ES-I3 (cell line): ENCODE results near the gene SPATA3.
A peak's percentile ranks its signal among the peaks of the same experiment; 100 is the strongest.

Source experiments
- H3K36me3 ChIP-seq: 2 replicates; pipeline ENCODE4 v1.6.1; 2013; ENCODE audit warnings: mild to moderate bottlenecking, low read length, control low read depth, moderate library complexity; ENCODE audit not compliant: insufficient read depth
- H3K4me1 ChIP-seq: 2 replicates; pipeline ENCODE4 v1.6.1; 2013; ENCODE audit warnings: mild to moderate bottlenecking, control low read depth, low read length; ENCODE audit not compliant: insufficient read depth
- H3K9ac ChIP-seq: 2 replicates; pipeline ENCODE4 v1.6.1; 2013; ENCODE audit warnings: low read depth, mild to moderate bottlenecking, low read length, moderate library complexity
- H3K9me3 ChIP-seq: 2 replicates; pipeline ENCODE4 v1.6.1; 2013; ENCODE audit warnings: mild to moderate bottlenecking, low read length, moderate library complexity; ENCODE audit not compliant: control insufficient read depth, insufficient read depth

The SPATA3 gene

GRCh38 chr2:231037202-231037730 lies 41.3 kb downstream of the SPATA3 start, which contains the start of gene C2orf72:
C2orf72 (plus strand) TSS chr2:231037523; CDS start chr2:231037566, 43 bp downstream.
- Histone ChIP-seq H3K36me3 (no peaks in the 10 kb centered on the region), H3K9me3 (no peaks in the 10 kb centered on the region), H3K9ac (peak within 1 kb of the TSS; percentile 62; the same call in 1 of the 2 replicates), H3K4me1 (no peaks in the 10 kb centered on the region; the same call in 1 of the 2 replicates)

GRCh38 chr2:231037731-231038482 lies 42.0 kb downstream of the SPATA3 start:
- Histone ChIP-seq H3K9me3 (no peaks in the 10 kb centered on the region), H3K36me3 (no peaks in the 10 kb centered on the region), H3K9ac (peak overlapping the region; percentile 62; the same call in 1 of the 2 replicates), H3K4me1 (no peaks in the 10 kb centered on the region; the same call in 1 of the 2 replicates)

GRCh38 chr2:231038483-231039293 lies 42.8 kb downstream of the SPATA3 start:
- Histone ChIP-seq H3K36me3 (no peaks in the 10 kb centered on the region), H3K4me1 (no peaks in the 10 kb centered on the region; the same call in 1 of the 2 replicates), H3K9ac (peak overlapping the region; percentile 62; the same call in 1 of the 2 replicates), H3K9me3 (no peaks in the 10 kb centered on the region)

- Histone ChIP-seq H3K9ac (no peak overlapping the region), H3K4me1 (no peaks in the 10 kb centered on the region; the same call in 1 of the 2 replicates), H3K36me3 (no peaks in the 10 kb centered on the region), H3K9me3 (no peaks in the 10 kb centered on the region)
These were observed 43.4 kb downstream of the SPATA3 start for GRCh38 chr2:231039294-231039664.

- Histone ChIP-seq H3K4me1 (no peaks in the 10 kb centered on the region; the same call in 1 of the 2 replicates), H3K36me3 (no peaks in the 10 kb centered on the region), H3K9ac (no peak overlapping the region), H3K9me3 (no peaks in the 10 kb centered on the region)
These were observed 44.0 kb downstream of the SPATA3 start for GRCh38 chr2:231039821-231040364.

DNA sequence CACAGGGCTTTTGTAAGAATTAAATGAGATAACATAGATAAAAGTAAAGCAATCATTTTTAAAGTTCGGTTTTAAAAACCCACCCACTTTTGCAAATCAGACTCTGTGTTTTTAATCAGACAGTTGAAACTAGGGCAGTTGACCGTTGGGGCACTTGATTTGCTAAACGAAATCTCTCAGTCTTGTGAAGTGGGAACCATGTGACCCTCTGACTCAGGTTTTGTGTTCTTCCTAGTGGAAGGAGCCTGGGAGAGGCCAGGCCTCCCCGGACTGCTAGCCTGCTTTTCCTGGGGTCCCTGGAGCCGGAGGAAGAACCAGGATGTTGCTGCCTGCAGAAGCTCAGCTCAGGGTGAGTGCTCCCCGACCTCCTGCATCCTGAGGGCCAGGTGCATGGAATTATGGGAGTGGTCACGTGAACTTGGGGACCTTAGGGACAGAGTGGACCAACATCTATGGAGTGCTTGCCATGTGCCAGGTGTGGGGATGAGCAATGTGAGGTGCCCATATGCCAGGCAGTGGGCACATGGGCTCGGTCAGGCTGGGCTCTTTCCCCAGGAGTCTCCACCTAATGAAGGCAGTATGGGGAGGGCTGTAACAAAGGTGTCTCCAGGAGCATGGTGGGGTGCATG lies 45.3 kb downstream of the SPATA3 start:
- Histone ChIP-seq H3K4me1 (no peaks in the 10 kb centered on the region; the same call in 1 of the 2 replicates), H3K9ac (no peak overlapping the region), H3K36me3 (no peaks in the 10 kb centered on the region), H3K9me3 (no peaks in the 10 kb centered on the region)

DNA sequence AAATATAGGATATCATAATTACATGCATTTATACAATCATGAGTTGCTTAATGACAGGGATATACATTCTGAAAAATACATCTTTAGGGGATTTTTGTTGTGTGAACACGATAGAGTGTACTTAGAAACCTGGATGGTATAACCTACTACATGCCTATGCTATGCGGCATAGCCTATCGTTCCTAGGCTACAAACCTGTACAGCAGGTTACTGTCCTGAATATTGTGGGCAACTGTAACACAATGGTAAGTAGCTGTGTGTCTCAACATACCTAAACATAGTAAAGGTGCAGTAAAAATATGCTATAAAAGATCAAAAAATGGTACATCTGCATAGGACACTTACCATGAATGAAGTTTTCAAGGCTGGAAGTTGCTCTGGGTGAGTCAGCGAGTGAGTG lies 47.9 kb downstream of the SPATA3 start:
- no peaks in the 10 kb centered on the region for H3K36me3 ChIP-seq
- H3K9ac ChIP-seq, result no peak overlapping the region
- no peaks in the 10 kb centered on the region for H3K4me1 ChIP-seq
- H3K9me3 ChIP-seq, result no peaks in the 10 kb centered on the region

- Histone ChIP-seq H3K9ac (no peak overlapping the region), H3K36me3 (no peaks in the 10 kb centered on the region), H3K4me1 (no peaks in the 10 kb centered on the region), H3K9me3 (no peaks in the 10 kb centered on the region)
These were observed 51.0 kb downstream of the SPATA3 start for GRCh38 chr2:231046916-231047273.

GRCh38 chr2:231047274-231047922 lies 51.5 kb downstream of the SPATA3 start:
- Histone ChIP-seq H3K36me3 (no peaks in the 10 kb centered on the region), H3K4me1 (no peaks in the 10 kb centered on the region), H3K9me3 (no peaks in the 10 kb centered on the region), H3K9ac (no peak overlapping the region)

DNA sequence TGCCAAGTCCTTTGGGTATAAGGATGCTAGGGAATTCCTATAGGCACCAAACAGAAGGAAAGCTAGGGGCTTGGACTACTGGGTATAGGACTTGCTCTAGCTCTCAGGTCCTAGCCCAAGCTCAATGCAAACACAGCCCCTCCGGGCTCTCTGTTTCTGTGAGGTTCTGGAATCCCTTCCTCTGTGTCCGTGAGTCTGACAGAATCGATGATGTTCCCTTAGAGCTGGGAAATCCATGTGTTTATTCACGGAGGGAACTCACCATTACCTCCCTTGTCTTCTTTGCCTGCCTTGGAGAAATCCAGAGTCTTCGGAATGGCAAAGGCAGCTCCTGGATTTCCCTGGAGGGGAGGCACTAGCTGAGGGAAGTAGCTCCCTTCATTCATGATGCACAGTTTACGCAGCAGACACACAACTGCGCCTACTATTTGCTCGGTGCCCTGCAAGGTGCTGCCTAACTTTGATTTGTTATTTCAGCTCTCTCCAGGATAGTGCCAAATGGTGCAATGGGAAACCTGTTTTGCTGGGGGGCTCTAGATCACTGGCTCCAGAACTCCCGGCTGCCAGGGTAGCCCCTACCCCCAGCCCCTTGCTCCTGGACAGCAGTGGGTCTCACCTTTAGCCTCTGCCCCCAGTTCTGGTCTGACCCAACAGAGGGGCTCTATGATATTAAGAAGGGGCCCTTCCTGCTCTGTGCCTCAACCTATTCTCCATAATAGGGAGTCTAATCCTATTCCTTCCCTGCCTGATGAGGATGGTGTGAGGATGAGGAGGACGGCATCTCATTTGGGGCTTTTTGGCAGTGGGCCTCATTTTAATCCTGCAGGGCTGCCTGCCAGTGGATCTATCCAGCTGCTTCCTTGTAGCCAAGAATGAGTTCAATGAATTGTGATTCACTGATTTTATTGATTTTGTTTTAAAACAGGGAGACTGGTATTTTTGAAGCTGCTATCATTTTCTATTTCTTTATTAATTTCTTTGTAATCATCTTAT lies 52.3 kb downstream of the SPATA3 start:
- no peaks in the 10 kb centered on the region for H3K36me3 ChIP-seq
- no peak overlapping the region for H3K9ac ChIP-seq
- no peaks in the 10 kb centered on the region for H3K9me3 ChIP-seq
- H3K4me1 ChIP-seq, result no peaks in the 10 kb centered on the region

DNA sequence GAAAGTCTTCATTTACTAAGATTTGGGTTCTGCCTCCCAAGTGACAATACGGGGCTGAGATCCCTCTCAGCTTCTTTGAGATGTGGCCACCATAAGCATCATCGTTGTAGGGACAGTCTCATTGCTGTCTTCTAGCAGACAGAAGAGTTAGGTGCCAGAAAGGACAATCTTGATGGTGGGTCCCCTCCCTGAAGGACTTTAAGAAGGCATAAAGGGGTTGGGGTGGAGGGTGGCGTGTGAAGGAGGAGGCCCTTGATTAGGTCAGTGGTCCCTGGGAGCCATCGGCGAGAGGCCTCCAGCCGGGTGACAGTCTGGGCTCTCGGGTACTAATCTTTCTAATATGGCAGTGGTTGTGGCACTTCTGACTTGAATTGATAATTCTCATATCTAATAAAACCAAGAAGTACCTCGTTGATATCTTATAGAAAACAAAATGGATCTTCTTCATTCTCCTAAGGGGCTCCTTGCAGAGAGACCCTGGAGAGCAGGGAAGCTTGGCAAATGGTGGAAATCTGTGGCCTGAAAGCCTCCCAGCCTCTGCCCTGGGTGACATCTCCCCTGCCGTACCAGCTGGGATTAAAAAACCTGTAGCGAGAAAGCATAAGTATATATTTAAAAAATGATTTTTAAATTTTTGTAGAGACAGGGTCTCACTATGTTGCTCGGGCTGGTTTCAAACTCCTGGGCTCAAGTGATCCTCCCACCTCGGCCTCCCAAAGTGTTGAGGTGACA lies 53.5 kb downstream of the SPATA3 start:
- Histone ChIP-seq H3K4me1 (no peaks in the 10 kb centered on the region), H3K36me3 (no peaks in the 10 kb centered on the region), H3K9me3 (no peaks in the 10 kb centered on the region), H3K9ac (no peak overlapping the region)

GRCh38 chr2:231050018-231050901 lies 54.3 kb downstream of the SPATA3 start:
- H3K4me1 ChIP-seq, result no peaks in the 10 kb centered on the region
- no peaks in the 10 kb centered on the region for H3K36me3 ChIP-seq
- H3K9me3 ChIP-seq, result no peaks in the 10 kb centered on the region

More at GRCh38 chr2:231050018-231050901, 54.3 kb downstream of the SPATA3 start:
- no peak overlapping the region for H3K9ac ChIP-seq
